ENCODE data around the gene EHF. TPM values are rescaled to one million over a fixed set of nuclear protein-coding genes. Genes with fewer than 3 reads are reported as not detected.

EHF gene
- polyA plus RNA-seq, 1 of the 3 experiments (the other 2 are of a cell fraction): not detected

DNA sequence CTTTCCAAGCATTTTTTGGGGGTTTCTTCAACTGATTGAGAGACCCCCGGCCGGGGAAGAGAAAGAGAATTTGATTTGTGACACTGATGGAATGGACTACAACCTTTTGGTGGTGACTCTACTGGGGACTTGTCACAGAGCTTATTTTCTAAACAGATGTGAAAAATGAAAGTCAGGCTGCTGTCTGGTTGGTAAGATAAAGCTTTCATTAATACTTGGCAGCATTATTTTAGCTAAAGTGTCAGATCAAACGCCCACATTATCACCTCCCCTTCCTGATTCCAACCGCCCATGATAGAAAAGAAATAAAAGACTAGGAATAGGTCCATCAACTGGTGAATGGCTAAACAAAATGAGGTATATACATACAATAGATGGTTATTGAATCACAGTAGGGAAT is 45.6 kb upstream of the EHF start:
- Histone ChIP-seq H3K79me2 (ENCODE audit: insufficient read depth) (no peaks in the 10 kb centered on the region), H3F3A (replicated peaks; ENCODE audit: insufficient read depth) (no peaks in the 10 kb centered on the region), H3K4me2 (no peak overlapping the region), H3K27me3 (ENCODE audit: insufficient read depth) (peaks cover 34% of the 10 kb centered on the region; the same call in 1 of the 2 replicates), H3K9me2 (no peaks in the 10 kb centered on the region), H2AFZ (ENCODE audit: low read depth) (no peak overlapping the region), H3K36me3 (replicated peaks in 1 of 2; ENCODE audit: control insufficient read depth in 1 of 2, insufficient read depth in 2 of 2, low read length in 1 of 2) (no peaks in the 10 kb centered on the region), H3K9me3 (no peaks in the 10 kb centered on the region), H3K4me1 (ENCODE audit: control insufficient read depth in 1 of 2, insufficient read depth in 2 of 2, low read depth in 1 of 2, low read length in 1 of 2) (peaks cover 0 to 5% of the 10 kb centered on the region in 2 experiments; a peak in 1 of 4 replicates), H3K4me3 (ENCODE audit: low read depth in 2 of 2, low read length in 1 of 2) (no peak overlapping the region), H3K9ac (no peak overlapping the region), H4K20me1 (ENCODE audit: insufficient read depth) (no peaks in the 10 kb centered on the region), H3K27ac (ENCODE audit: low read depth in 2 of 2, low read length in 1 of 2) (no peak overlapping the region)
- POLR2A ChIA-PET: no interaction called here
- CTCF ChIA-PET: interaction anchor here (1.4 to 1.6 kb wide), 3 partner anchors 9 to 63 kb away, joined by 3 read pairs; no protein-coding TSS in a partner anchor
- no peak for DNase-seq
- no peak for TF ChIP-seq EZH2phosphoT487 (IDR thresholded peaks at IDR 0.05; ENCODE audit: borderline replicate concordance, low read depth)
- no peak for TF ChIP-seq MXI1 (IDR thresholded peaks at IDR 0.05; ENCODE audit: low read depth, low read length)
- TF ChIP-seq ELF1 (IDR thresholded peaks at IDR 0.05): no peak
- TF ChIP-seq, protein P1, sequence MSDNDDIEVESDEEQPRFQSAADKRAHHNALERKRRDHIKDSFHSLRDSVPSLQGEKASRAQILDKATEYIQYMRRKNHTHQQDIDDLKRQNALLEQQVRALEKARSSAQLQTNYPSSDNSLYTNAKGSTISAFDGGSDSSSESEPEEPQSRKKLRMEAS (IDR thresholded peaks at IDR 0.05; ENCODE audit: low read depth): no peak
- no peak for TF ChIP-seq SIN3A (IDR thresholded peaks at IDR 0.05; ENCODE audit: borderline replicate concordance, low read depth, low read length)
- TF ChIP-seq TEAD4 (IDR thresholded peaks at IDR 0.05; ENCODE audit: borderline replicate concordance, insufficient read depth): no peak
- no peak for TF ChIP-seq FOSL2 (IDR thresholded peaks at IDR 0.05; ENCODE audit: borderline replicate concordance, low read depth)
- TF ChIP-seq NRF1 (IDR thresholded peaks at IDR 0.05; ENCODE audit: low read depth, low read length): no peak
- no peak for TF ChIP-seq YY1 (IDR thresholded peaks at IDR 0.05; ENCODE audit: low read depth)
- TF ChIP-seq USF2 (IDR thresholded peaks at IDR 0.05; ENCODE audit: borderline replicate concordance, low read depth, low read length): no peak
- no peak for TF ChIP-seq FOXM1 (IDR thresholded peaks at IDR 0.05; ENCODE audit: low read depth)
- no peak for TF ChIP-seq REST (IDR thresholded peaks at IDR 0.05; ENCODE audit: low read depth, low read length)
- no peak for TF ChIP-seq SMC3 (IDR thresholded peaks at IDR 0.05; ENCODE audit: low read depth, low read length)
- WGBS (ENCODE audit: low lambda C conversion rate): 26% methylated on average over 4 of the region's 4 CpGs

Measured in SK-N-SH (cell line).